HG02973 (cell line): Measurements from ENCODE around the gene SHANK1.

Experiments used
- ATAC-seq: cut with Tn5 transposase; IDR thresholded peaks from one replicate; pipeline ENCODE4 v1.9.1; 2021; ENCODE audit warnings: moderate library complexity; ENCODE audit not compliant: unreplicated experiment

The SHANK1 gene

GRCh38 chr19:50662651-50663481, 56.7 kb downstream of the SHANK1 start:
- no peak for ATAC-seq

GRCh38 chr19:50661766-50662650, 57.6 kb downstream of the SHANK1 start:
- no peak for ATAC-seq

- ATAC-seq: no peak
Measured at GRCh38 chr19:50661023-50661422, 58.6 kb downstream of the SHANK1 start.

DNA sequence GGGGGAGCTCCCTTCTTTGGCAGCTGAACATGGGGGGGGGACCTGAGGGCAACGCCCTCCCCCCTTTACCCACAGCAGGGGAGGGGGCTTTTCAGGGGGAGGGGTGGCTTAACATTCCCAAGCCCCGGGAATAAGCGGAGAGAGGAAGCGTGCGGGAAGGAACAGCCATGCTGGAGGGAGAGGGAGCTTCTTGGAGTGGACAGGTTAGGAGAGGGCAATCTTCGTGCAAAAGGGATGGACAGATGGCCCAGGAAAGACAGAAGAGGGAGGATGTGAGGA, 59.6 kb downstream of the SHANK1 start:
- no peak for ATAC-seq

GRCh38 chr19:50659318-50660087, 60.1 kb downstream of the SHANK1 start:
- no peak for ATAC-seq

DNA sequence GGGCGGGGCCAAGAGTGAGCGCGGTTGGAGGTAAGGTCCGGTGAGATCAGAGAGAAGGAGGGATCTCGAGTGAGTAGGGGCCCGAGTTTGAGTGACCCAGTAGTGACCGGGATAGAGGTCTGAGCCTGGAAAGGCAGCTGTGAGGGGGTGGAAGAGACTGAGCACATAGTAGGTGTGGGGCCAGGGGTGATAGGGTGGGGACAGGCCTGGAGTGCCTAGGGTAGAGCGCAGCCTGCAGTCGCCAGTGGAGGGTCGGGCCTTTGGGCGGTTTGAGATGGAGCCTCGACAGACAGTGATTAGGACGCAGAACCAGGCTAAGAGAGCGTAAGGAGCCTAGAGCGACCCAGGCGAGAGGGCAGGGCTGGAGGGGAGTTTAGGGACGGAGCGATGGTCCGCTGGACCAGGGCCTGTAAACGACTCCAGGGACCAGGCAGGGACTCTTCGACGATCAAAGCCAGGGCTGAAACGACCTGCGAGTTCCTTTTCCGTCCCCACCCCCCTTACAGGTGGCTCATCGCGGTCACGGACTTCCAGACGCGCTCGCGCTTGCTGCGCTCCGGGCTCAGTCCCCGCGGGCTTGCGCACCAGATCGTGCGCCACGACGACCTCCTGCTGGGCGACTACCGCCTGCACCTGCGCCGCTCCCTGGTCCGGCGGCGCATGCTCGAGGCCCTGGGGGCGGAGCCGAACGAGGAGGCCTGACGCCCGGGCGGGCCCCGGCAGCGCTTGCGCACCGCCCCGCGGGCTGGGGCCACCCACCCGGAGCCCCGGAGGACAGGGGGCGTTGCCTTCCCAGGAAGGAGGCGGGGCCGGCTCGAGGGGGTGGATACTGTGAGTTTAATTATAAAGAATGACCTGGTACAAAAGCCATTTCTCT, 60.9 kb downstream of the SHANK1 start:
- ATAC-seq: no peak

GRCh38 chr19:50657712-50658440, 61.7 kb downstream of the SHANK1 start:
- ATAC-seq: peak; percentile 71

- ATAC-seq: no peak
Measured at GRCh38 chr19:50657222-50657669, 62.4 kb downstream of the SHANK1 start.

GRCh38 chr19:50654882-50655281, 64.7 kb downstream of the SHANK1 start:
- no peak for ATAC-seq

GRCh38 chr19:50652722-50653121, 66.9 kb downstream of the SHANK1 start:
- no peak for ATAC-seq

- ATAC-seq: no peak
Measured at GRCh38 chr19:50651174-50651573, 68.4 kb downstream of the SHANK1 start.

DNA sequence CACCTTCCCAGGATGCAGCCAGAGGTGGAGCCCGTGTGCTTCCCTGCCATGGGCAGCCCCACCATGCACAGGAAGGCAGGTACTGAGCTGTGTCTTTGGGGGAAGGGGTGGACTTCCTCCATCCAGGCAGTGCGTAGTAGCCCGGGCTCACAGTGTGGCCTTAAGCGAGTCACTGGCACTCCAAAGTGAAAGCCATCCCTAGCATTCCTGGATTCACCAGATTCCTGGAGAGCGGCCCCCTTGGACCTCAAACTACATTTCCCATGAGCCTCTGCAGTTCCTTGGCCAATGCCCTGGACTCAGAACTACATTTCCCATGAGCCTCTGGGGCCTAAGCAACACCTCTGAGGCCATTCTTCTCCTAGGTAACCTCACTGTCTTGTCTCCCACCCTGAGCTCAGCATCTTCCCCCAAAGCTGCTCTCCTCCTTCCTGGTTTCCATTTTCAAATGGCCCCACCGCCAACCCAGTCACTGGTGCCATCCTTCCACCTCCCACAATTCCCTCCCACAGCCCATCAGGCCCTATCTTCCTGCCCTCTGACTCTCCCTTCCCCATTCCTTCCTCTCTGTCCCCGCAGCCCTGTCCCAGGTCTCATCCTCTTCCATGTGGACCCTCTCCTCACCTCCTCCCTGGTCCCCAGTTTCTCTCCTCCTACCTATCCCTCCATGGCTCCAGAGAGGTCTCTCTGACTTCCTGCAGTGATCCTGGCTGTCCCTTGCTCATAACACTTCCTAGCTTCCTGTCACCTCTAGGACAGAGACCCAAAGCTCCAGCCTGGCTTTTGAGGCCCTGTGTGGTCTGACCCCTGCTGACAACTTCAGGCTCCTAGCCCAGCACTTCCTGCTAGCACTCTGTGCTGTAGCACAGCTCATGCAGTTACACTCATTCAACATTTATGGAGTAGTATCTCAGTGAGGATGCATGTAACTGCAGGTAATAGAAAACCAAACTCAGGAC, 69.9 kb downstream of the SHANK1 start, which contains the start of gene C19orf81:
C19orf81 (plus strand) TSS at position 13 of the 959 bp plus-strand sequence; CDS start at position 13, 0 bp downstream.
- no peak for ATAC-seq

GRCh38 chr19:50648659-50649058, 70.9 kb downstream of the SHANK1 start:
- no peak for ATAC-seq

- no peak for ATAC-seq
Measured at GRCh38 chr19:50647879-50648615, 71.6 kb downstream of the SHANK1 start.

- ATAC-seq: no peak
Measured at GRCh38 chr19:50646074-50646807, 73.4 kb downstream of the SHANK1 start.

- no peak for ATAC-seq
Measured at GRCh38 chr19:50645107-50645506, 74.5 kb downstream of the SHANK1 start.

DNA sequence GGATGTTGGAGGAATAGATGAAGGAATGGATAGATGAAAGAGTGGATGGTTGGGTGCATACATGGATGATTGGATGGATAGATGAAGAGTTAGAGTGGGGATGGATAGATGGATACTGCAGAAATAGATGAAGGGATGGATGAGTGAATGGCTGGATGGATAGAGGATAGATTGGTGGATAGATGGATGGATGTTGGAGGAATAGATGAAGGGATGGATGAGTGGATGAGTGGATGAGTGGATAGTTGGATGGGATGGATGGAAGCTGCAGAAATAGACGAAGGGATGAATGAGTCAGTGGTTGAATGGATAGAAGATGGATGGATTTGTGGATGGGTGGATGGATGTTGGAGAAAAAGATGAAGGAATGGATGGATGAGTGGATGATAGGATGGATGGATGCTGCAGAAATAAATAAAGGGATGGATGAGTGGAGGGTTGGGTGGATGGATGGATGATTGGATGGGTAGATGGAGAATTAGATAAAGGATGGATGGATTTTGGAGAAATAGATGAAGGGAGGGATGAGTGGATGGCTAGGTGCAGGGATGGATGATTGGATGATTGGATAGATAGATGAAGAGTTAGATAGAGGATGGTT, 75.2 kb downstream of the SHANK1 start:
- no peak for ATAC-seq
